GM23338 (cell line): ENCODE data around the gene CASR. TPM values are rescaled to one million over a fixed set of nuclear protein-coding genes. Genes with fewer than 3 reads are reported as not detected.
A peak's percentile ranks its signal among the peaks of the same experiment; 100 is the strongest.

ENCODE experiments used
- ATAC-seq: fragments of 200-7000 bp; cut with Tn5 transposase; 3 replicates; pipeline ENCODE4 v1.9.1; 2020
- DNase-seq: peaks from one replicate; pipeline ENCODE4 v3.0.0-alpha.2; 2015; ENCODE audit warnings: low spot score
- H2AFZ ChIP-seq: fragments of 200-600 bp; sonication (generic); 2 replicates; pipeline ENCODE4 v1.8.0; 2016; ENCODE audit warnings: antibody characterized with exemption, mild to moderate bottlenecking, moderate library complexity
- H3F3A ChIP-seq: fragments of 200-600 bp; sonication (generic); replicated peaks from 2 replicates; pipeline ENCODE4 v1.8.0; 2017; ENCODE audit warnings: antibody characterized with exemption, mixed run types, low read depth
- H3K27ac ChIP-seq: fragments of 200-600 bp; sonication (generic); 2 replicates; pipeline ENCODE4 v1.6.1; 2016; ENCODE audit warnings: low read depth
- H3K27me3 ChIP-seq: fragments of 200-600 bp; sonication (generic); 2 replicates; pipeline ENCODE4 v1.8.0; 2016; ENCODE audit warnings: mild to moderate bottlenecking, mixed run types, moderate library complexity; ENCODE audit not compliant: insufficient read depth
- H3K36me3 ChIP-seq: fragments of 200-600 bp; sonication (generic); 2 replicates; pipeline ENCODE4 v1.8.0; 2016; ENCODE audit warnings: mild to moderate bottlenecking; ENCODE audit not compliant: insufficient read depth
- H3K4me1 ChIP-seq: fragments of 200-600 bp; sonication (generic); 2 replicates; pipeline ENCODE4 v1.8.0; 2016; ENCODE audit warnings: mild to moderate bottlenecking, moderate library complexity; ENCODE audit not compliant: insufficient read depth
- H3K4me2 ChIP-seq: fragments of 200-600 bp; sonication (generic); 2 replicates; pipeline ENCODE4 v1.7.1; 2017; ENCODE audit warnings: mixed run types
- H3K4me3 ChIP-seq: fragments of 200-600 bp; sonication (generic); 2 replicates; pipeline ENCODE4 v1.6.1; 2016; ENCODE audit warnings: mixed run types
- H3K79me2 ChIP-seq: fragments of 200-600 bp; sonication (generic); replicated peaks from 2 replicates; pipeline ENCODE4 v1.8.0; 2017; ENCODE audit warnings: mild to moderate bottlenecking; ENCODE audit not compliant: insufficient read depth
- H3K9me2 ChIP-seq: fragments of 200-600 bp; sonication (generic); 2 replicates; pipeline ENCODE4 v1.8.0; 2017; ENCODE audit not compliant: insufficient read depth
- H4K20me1 ChIP-seq: fragments of 200-600 bp; sonication (generic); replicated peaks from 2 replicates; pipeline ENCODE4 v1.8.0; 2017; ENCODE audit warnings: mild to moderate bottlenecking; ENCODE audit not compliant: insufficient read depth
- H3K27ac Mint-ChIP-seq: 2 replicates; pipeline ENCODE4 v1.8.0; 2020; ENCODE audit warnings: inconsistent platforms, mild to moderate bottlenecking, moderate library complexity, mixed read lengths
- H3K27me3 Mint-ChIP-seq: 3 replicates; pipeline ENCODE4 v1.8.0; 2022; ENCODE audit warnings: low read depth, mild to moderate bottlenecking, moderate library complexity, mixed read lengths, inconsistent platforms; ENCODE audit not compliant: insufficient read depth, poor library complexity
- H3K36me3 Mint-ChIP-seq: 3 replicates; pipeline ENCODE4 v1.8.0; 2021; ENCODE audit warnings: low read depth, mild to moderate bottlenecking, inconsistent platforms, moderate library complexity, mixed read lengths
- H3K4me1 Mint-ChIP-seq: 3 replicates; pipeline ENCODE4 v1.8.0; 2020; ENCODE audit warnings: mild to moderate bottlenecking, inconsistent platforms, mixed read lengths
- H3K4me3 Mint-ChIP-seq: 3 replicates; pipeline ENCODE4 v1.8.0; 2021; ENCODE audit warnings: moderate library complexity, mild to moderate bottlenecking, inconsistent platforms, mixed read lengths
- H3K9me3 Mint-ChIP-seq: 3 replicates; pipeline ENCODE4 v1.8.0; 2020; ENCODE audit warnings: moderate library complexity, mild to moderate bottlenecking, inconsistent platforms, mixed read lengths
- CREB1 ChIP-seq: fragments of 250-450 bp; sonication (Bioruptor Pico); IDR thresholded peaks from 2 replicates; pipeline ENCODE4 v1.5.0; 2020; ENCODE audit warnings: low read depth, mild to moderate bottlenecking, moderate library complexity
- CTCF ChIP-seq, 2 experiments: fragments of 200-600 bp in 1 of 2; sonication (generic) in 1 of 2; conservative IDR thresholded peaks; 2 replicates each; pipeline versions ENCODE4 v1.5.1 to v1.6.1; 2016 to 2017; ENCODE audit warnings: antibody characterized with exemption in 2 of 2, low read depth in 2 of 2, mild to moderate bottlenecking in 2 of 2, moderate library complexity in 1 of 2
- ETS1 ChIP-seq: IDR thresholded peaks from 2 replicates; pipeline ENCODE4 v1.6.1; 2016; ENCODE audit warnings: antibody characterized with exemption
- EZH2 ChIP-seq: fragments of 200-600 bp; sonication (generic); IDR thresholded peaks from one replicate; pipeline ENCODE4 v1.8.0; 2017; ENCODE audit warnings: antibody characterized with exemption, mild to moderate bottlenecking, low read depth; ENCODE audit not compliant: unreplicated experiment
- EZH2phosphoT487 ChIP-seq: fragments of 200-600 bp; sonication (generic); IDR thresholded peaks from one replicate; pipeline ENCODE4 v1.8.1; 2018; ENCODE audit warnings: antibody characterized with exemption; ENCODE audit not compliant: unreplicated experiment
- JUNB ChIP-seq: IDR thresholded peaks from one replicate; pipeline ENCODE4 v1.6.1; 2016; ENCODE audit warnings: antibody characterized with exemption; ENCODE audit not compliant: unreplicated experiment
- NANOG ChIP-seq: IDR thresholded peaks from 2 replicates; pipeline ENCODE4 v1.6.1; 2016; ENCODE audit warnings: antibody characterized with exemption, borderline replicate concordance
- POLR2AphosphoS5 ChIP-seq: IDR thresholded peaks from 2 replicates; pipeline ENCODE4 v1.6.1; 2016; ENCODE audit warnings: antibody characterized with exemption, low read depth
- REST ChIP-seq: IDR thresholded peaks from one replicate; pipeline ENCODE4 v1.6.1; 2018; ENCODE audit warnings: antibody characterized with exemption; ENCODE audit not compliant: unreplicated experiment
- STAT1 ChIP-seq: IDR thresholded peaks from one replicate; pipeline ENCODE4 v1.6.1; 2016; ENCODE audit warnings: antibody characterized with exemption; ENCODE audit not compliant: unreplicated experiment
- ZNF114 ChIP-seq: fragments of 250-450 bp; sonication (Bioruptor Pico); IDR thresholded peaks from 2 replicates; pipeline ENCODE4 v1.5.0; 2020; ENCODE audit warnings: mild to moderate bottlenecking, moderate library complexity
- ZNF331 ChIP-seq: fragments of 250-450 bp; sonication (Bioruptor Pico); IDR thresholded peaks from 2 replicates; pipeline ENCODE4 v1.5.0; 2020; ENCODE audit warnings: low read depth, mild to moderate bottlenecking, moderate library complexity
- ZNF462 ChIP-seq: fragments of 250-450 bp; sonication (Bioruptor Pico); IDR thresholded peaks from 2 replicates; pipeline ENCODE4 v1.5.0; 2020; ENCODE audit warnings: mild to moderate bottlenecking, moderate library complexity
- polyA plus RNA-seq: library from polyadenylated mRNA; unstranded; fragments of >200 nt; fragmentation: Nextera tagmentation; extraction: Ambion mirVana; gene quantifications from 2 replicates; pipeline ENCODE4 v1.2.1, GENCODE V29; 2016
- total RNA-seq: library from RNA; depleted of rRNA; stranded (reverse); fragments of >200 nt; shearing (Covaris generic); gene quantifications from 2 replicates; pipeline ENCODE4 v1.2.3, GENCODE V29; 2014

The CASR gene
- total and polyA plus RNA-seq, 2 experiments from 2014 or later: 0.08 to 0.56 TPM

- ATAC-seq: no peak
- H3K9me3 Mint-ChIP-seq: no peaks in the 10 kb centered on the region; the same call in 2 of the 3 replicates
- H3K4me2 ChIP-seq: no peak overlapping the region
- H3K27me3 Mint-ChIP-seq: peaks cover 5% of the 10 kb centered on the region
- no peak overlapping the region for H3K27ac Mint-ChIP-seq
- DNase-seq: no peak
- no peak overlapping the region for H3K4me3 Mint-ChIP-seq
- H4K20me1 ChIP-seq: no peaks in the 10 kb centered on the region
- H3K36me3 ChIP-seq: no peaks in the 10 kb centered on the region
- H3F3A ChIP-seq: no peaks in the 10 kb centered on the region
- no peak overlapping the region for H3K4me3 ChIP-seq
- 0 out of 2 replicates have a peak overlapping the region, but pooled peaks have one; percentile 43 for H2AFZ ChIP-seq
- H3K27me3 ChIP-seq: no peaks in the 10 kb centered on the region
- TF ChIP-seq POLR2AphosphoS5: no peak
- TF ChIP-seq NANOG: no peak
- TF ChIP-seq REST: no peak
- TF ChIP-seq EZH2phosphoT487: no peak
- TF ChIP-seq EZH2: no peak
- no peak for TF ChIP-seq ETS1
- TF ChIP-seq ZNF462 (CRISPR knock-in tag): no peak
- TF ChIP-seq CREB1 (CRISPR knock-in tag): no peak
- TF ChIP-seq CTCF (conservative IDR thresholded peaks at IDR 0.05; ENCODE audit: low read depth in 2 of 2): no peak
- TF ChIP-seq ZNF331: no peak
- TF ChIP-seq STAT1: no peak
- TF ChIP-seq ZNF114 (CRISPR knock-in tag): no peak
- TF ChIP-seq JUNB: no peak
- no peaks in the 10 kb centered on the region for H3K4me1 ChIP-seq
- H3K27ac ChIP-seq: no peak overlapping the region
- H3K79me2 ChIP-seq: no peaks in the 10 kb centered on the region
- H3K36me3 Mint-ChIP-seq: no peaks in the 10 kb centered on the region
- H3K9me2 ChIP-seq: 0 out of 2 replicates have a peak, but pooled peaks cover 4% of the 10 kb centered on the region
- peaks cover 8% of the 10 kb centered on the region for H3K4me1 Mint-ChIP-seq
Observed at GRCh38 chr3:122234117-122234516, 50.6 kb downstream of the CASR start.
